ENCODE results near the gene GPC3. TPM values are rescaled to one million over a fixed set of nuclear protein-coding genes. Genes with fewer than 3 reads are reported as not detected.

Gene GPC3
- total RNA-seq = 1.8 and 2.7 TPM in 2 replicates

DNA sequence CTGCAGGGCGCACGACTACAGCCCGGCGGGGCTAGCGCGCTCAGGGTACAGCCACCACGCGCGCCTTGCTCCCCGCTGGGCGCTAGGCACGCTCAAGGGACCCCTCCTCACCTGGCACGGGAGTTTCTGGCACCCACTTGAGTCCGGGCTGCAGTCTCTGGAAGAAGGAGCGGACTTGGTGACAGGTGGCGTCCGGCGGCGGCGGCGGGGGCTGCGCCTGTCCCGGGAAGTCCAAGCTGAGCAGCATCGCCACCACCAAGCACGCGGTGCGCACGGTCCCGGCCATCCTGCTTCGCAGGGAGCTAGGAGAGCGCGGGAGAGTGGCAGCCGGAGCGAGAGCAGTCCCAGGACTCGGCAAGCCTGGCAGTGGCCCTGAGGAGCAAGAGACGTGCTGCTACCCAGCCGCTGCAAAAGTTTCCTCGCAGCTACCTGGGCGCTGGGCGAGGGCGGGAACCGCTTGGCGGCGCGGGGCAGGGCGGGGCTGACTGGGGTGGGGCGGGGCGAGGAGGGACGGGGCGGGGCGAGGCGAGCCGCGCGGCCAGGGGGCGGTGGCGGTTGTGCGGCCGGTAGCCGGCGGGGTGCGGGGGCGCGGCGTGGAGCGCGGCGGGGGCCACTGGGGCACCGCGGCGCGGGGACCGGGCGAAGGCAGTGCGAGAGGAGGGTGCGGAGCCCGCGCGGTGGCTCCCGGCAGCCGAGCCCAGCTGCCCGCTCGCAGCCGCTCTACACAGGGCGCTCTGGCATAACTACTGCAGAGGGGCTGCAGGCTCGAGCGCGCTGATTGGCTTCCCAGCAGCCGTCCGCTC, at the start of gene GPC3:
Gene GPC3, minus strand, starts transcription at position 431 of the 803 bp plus-strand sequence.

All from cardiac atrium fibroblast (primary cell).